SH-SY5Y (cell line): ENCODE results near the gene ZDHHC21.

Experiments used
- GATA2 ChIP-seq: IDR thresholded peaks from 2 replicates; pipeline ENCODE4 v1.6.1; 2011; ENCODE audit warnings: mild to moderate bottlenecking, low read depth, low read length
- GATA3 ChIP-seq: IDR thresholded peaks from 2 replicates; pipeline ENCODE4 v1.6.1; 2011; ENCODE audit warnings: low read depth, mild to moderate bottlenecking, low read length, moderate library complexity

DNA sequence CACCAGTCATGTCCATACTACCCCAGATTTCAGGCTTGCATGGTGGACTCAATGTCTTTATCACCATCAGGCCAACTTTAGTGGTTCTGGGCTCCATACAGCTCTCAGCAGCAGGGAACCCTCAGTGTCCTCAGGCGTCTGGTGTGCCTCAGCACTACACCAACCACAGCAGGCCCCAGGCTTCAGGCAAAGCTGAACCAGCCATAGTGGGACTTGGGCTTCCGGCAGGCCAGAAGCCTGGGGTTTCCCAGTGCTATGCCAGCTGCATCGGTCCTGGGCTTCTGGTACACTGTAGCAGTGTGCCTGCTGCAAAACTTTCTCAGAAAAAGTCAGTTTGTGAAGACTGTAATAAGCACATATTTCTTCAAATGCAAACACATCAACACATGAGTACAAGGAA is 11.0 kb upstream of the ZDHHC21 start:
- TF ChIP-seq GATA3 (no peak), GATA2 (no peak)
